ENCODE results near the gene TMEM61.

- TF ChIP-seq CTCF (conservative IDR thresholded peaks at IDR 0.05 in 1 of 2, IDR thresholded peaks at IDR 0.05 in 1 of 2; ENCODE audit: extremely low read depth in 1 of 2, insufficient read depth in 1 of 2, low read depth in 1 of 2, low read length in 2 of 2) (no peak), EZH2 (IDR thresholded peaks at IDR 0.05; ENCODE audit: borderline replicate concordance, low read length) (no peak)
Measured at GRCh38 chr1:54934869-54935268, 45.6 kb upstream of the TMEM61 start.
